NCI-H187 treated with DMSO at 0.1 percent for 48 hours (cell line): ENCODE data around the gene FHIP1B.

Source experiments
- DNase-seq: peaks from one replicate; lab custom pipeline; 2025; lab: John Stamatoyannopoulos, UW

The FHIP1B gene

DNA sequence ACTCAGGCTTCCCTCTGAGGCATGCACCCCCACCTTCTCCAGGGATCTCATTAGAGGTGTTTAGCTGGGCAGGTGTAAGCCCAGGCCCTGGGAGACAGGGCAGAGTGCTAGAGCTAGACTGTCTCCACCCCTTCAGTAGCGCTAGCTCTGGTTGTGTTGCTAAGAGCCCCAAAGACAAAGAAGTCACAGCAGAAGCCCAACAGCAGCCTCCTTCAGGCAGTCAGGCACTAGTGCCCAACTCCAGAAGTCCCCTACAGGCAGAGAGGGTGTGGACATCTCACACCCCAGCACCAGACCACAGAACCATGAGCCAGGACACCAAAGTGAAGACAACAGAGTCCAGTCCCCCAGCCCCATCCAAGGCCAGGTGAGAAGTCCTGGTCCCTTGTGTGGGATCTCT, 4.5 kb upstream of the FHIP1B start, which contains the start of gene CNGA4:
TSS of gene CNGA4 (plus strand) at position 188 of the 400 bp plus-strand sequence. CDS start at position 306, 118 bp downstream.
- DNase-seq, result no peak

DNA sequence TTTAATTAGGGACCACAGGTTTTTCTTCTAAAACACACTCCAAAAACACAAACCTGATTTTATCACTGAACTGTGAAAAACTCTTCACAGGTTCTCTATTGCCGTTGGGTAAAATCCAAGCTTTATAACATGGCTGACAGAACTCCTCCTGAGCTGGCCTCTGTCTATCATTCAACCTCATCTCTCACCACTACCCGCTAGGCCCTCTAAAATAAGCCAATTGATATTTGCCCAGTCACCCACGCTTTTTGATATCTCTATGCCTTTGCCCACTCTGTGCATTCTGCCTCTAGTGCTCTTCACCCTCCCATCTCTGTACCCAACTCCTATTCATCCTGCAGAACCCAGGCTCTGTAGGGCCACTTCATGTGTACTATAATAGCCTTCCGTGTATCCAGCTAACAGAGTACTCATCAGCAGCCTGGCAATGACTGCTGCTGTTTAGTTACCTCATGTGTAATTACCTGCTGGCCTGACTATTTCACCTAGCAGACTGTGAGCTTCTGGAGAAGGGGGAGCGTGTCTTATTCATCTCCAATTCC, 3.4 kb upstream of the FHIP1B start:
- DNase-seq, result no peak

DNA sequence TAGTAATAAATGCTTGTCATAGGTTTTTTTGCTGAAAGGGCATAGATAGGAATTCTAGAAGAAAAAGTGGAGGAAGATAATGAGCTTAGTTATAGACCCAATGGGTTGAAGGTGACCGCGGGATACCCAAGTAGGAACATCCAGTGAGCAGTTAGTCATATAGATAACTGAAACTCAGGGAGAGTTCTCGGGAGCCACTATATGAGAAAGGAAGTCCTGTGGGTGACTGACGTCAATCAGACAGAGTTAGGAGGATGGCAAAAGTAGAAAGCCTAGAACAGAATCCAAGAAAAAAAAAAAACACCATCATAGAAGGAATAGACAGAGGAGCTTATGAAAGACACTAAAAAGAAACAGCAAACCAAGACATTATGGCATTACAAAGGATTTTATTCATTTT, 2.8 kb upstream of the FHIP1B start:
- DNase-seq, result no peak

DNA sequence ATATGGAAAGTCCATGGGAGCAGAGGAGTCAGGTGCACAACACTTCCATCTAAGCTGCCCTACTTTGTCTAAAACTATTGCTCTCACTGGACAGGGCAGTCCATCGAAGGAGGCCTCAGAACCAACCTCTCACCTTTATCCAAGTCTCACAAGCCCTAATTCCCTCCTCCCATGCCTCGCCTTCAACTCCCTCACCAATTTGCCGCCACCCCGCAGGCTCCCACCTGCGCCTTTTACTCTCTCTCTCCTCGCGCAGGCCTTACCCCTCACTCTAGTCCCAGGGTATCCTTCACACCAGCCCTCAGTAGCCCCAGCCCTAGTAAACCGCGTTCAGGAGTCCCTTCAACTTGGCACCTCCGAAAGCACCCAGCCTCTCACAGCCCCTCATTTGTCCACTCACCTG, 451 bp downstream of the FHIP1B start:
- DNase-seq, result no peak

DNA sequence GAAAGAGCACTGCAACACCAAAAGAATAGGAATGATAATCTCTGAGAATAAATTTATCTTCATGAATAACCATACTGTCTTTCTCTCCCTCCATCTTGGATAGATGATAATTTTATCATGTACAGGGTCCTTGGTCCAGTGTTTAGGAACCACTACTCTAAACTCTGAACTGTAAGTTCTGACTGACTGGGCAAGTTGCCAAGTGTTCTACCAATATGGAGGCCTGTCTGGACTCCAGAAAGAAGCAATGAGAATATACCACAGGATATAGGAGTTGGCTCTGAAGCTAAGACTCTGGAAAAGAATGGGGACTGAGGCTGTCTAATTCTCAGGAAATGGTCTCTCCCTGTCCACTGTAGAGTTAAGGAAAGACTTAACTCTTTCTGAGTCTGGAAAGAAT, 1.5 kb downstream of the FHIP1B start:
- DNase-seq, result no peak

DNA sequence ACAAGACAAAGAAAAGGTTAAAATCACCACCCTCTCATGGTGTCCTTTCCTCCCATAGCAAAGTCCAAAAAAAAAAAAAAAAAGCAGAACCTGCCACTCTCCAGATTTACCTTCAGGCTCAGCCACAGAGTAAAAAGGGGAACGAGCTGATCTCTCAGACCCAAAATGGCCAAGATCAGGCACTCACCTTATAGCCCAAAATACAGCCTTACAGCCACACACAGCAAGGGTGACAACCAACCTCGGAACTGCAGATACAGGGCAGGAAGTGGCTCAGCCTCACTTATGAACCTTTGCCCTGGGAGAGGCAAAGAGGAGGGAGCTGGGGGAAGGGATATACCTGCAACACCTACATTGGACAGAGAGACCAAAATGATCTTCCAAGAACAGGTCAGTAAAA, 4.5 kb downstream of the FHIP1B start:
- no peak for DNase-seq

DNA sequence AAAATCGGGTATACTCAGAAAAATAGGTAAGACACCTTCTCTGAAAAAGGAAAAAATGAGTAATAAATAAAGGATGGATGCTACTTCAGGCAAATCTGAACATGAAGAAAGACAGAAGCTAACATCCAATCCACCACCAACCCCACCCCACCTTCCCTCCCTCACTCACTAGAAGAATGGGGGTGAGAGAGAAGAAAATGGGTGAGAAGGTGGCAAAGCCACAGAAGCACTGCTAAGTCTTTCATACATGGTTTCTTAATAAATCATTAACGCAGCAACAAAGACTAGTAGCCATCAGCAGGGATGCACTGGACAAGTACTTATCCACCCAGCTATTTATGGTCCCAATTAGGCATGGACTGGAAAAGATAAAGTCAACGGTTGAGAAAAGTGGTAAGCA, 5.9 kb downstream of the FHIP1B start:
- no peak for DNase-seq

DNA sequence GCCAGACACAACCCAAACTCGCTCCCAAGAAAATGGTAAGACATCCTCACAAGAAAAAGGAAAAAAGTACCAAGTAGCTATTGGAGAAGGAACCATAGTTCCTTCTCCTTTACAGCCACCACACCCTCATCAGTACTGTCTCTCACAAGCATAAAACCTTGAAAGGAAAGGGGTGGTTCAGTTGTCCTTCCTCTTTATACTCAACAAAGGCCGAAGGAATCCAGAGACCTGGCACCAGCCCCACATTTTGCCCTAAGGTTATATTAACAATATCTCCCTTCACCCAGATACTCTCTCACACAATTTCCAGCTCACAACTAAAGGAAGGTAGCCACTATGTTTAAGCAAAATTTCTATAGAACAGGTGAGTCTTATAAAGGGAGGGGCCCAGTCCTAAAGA, 8.5 kb downstream of the FHIP1B start:
- DNase-seq, result no peak

DNA sequence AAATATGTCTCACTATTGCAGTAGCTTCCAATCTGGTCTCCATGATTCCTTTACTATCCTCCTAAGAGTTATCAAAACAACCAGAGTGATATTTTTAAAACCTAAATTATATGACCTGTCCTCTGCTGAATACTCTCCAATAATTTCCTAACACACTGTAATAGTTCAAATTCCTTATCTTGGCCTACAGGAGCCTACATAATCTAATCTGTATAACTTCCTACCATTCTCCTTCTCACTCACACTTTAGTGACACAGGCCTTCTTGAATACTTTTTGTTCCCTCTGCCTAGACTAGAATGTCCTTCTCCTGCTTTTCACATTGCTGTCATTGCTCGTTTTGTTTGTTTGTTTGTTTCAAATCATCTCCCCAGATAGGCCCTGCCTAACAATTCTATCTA, 9.4 kb downstream of the FHIP1B start:
- DNase-seq, result no peak

DNA sequence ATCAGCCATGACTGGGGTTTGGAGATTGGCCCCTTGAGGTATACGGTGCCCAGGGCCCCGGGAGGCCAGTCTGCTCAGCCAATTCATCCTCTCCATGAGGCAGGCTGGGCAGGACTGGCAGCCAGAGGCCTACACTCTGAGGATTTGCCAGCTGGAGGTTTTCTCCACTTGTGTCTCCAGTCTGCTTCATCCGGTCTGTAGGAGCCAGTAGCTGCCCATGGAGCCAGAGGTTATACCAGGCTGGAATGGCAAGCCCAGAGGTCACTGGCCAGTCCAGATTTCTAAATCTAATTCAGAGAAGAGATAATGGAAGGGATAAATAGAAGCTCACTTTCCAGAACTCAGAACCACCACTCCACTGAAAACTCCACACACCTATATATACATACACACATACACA, 10.0 kb downstream of the FHIP1B start:
- DNase-seq, result no peak

DNA sequence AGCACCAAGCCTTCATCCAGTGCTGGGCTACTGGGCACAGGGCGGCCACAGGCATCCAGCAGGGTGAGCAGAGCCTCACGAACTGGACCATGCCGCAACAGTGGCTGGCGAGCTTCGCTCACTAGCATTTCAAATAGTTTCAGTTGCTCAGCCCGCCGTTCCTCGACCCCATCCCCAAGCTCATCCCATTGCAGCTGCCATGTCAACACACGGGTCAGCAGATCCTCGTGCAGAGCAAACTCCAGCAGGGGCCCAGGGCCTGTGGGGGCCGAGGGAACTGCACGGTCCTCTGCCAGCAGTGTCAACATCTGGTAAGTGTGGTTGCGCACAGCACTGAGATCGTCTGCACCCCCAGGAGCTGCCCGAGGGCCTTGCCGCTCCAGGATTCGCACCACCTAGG, 10.6 kb downstream of the FHIP1B start:
- DNase-seq, result no peak

DNA sequence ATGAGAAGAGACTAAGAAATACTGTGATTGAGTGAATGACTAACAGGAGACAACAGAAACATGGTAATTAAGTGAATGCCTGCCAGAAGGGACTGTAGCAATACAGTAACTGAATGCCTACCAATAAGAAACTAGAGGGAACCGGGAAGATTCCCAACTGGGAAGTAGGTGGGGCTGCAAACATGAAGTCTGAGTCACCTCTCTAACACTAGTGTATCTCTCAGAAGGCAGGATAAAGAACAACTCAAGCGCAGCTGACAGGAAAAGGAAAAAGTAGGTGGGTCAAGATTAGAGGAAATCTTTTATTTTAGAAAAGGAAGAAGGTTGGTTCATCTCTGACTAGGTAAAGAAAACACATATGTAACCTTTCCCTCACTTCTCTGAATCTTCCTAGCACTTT, 15.1 kb downstream of the FHIP1B start:
- DNase-seq, result no peak

DNA sequence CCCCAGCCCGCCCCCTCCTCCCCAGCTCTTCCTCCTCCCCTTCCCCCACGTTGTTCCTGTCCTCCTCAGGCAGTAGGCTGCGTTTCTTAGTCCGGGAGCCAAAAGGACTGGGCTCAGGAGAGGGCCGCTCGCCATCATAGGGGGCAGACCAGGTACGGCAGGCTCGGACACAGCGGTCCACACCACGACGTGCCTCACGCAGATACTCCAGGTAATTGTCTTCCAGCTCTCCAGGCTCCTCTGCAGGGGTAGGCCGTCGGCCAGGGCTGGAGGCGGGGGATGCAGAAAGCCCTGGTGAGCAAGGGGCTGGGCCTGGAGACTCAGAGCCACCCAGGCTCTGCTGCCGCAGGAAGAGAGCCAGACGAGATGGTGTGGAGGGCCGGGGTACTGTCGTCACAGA, 16.7 kb downstream of the FHIP1B start:
- no peak for DNase-seq

DNA sequence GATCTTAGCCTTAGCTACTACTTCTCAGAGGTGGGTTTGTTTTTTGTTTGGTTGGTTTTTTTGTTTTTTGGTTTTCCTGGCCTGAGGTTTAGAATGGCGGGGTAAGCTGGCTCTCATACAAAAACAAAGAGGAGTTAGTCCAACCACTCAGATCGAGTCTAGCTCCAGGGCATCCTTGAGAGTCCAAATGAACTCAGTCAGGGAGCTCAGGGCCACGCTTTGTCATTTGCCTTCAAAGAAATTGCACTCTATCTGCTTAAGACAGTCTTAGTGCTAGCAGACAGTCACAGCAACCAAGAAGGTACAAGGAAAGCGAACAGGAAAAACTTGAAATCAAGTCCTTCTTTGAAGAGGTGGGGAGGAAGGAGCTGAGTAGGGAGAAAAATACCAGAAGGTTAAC, 17.9 kb downstream of the FHIP1B start:
- DNase-seq, result no peak

DNA sequence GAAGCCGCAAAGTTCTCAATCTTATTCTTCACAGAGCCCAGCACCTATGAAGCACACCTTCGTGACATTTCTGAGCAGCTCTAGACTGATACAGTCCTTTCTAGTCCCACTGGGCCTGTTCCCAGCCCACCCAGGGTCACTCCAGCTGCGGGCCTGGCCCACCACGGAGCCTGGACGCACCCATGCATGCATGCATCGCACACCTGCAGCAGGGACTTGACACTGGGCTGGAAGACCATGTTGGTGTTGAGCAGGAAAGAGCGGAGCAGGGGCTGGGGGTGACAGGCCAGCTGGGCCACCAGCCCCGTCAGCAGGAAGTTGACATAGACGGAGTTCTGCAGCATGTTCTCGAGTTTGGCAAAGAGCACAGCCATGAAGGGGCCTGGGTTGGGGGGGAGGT, 19.9 kb downstream of the FHIP1B start:
- DNase-seq, result no peak

DNA sequence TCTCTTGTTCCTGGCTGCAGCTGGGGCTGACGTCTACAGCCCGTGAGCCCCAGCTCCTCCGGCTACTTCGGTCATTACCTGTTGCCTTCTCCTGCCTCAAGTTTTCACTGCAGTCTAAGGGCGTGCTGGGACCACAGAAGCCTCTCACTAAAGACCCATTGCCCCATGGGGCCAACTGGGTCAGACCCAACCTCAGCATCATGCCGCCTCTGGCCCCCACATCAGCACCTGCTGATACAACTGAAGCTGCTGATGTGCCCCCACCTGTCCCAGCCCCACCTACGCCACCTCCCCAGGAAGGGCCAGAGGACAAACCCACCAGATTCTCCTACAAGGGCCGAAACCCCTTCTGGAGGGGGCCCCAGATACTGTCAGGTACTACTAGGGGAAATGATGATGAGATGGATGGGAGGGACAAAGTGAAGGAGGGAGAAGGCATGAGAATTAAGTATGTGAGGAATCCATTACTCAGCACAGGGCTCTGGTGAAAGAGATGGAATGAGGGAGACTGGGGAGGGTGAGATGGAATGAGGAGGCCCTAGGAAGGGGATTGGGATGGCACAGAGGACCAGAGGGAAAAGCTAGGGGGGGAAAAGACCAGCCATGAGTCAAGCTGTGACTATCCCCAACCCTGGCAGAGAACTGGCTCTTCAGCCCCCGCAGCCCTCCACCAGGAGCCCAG, 24.0 kb downstream of the FHIP1B start:
- DNase-seq, result no peak

DNA sequence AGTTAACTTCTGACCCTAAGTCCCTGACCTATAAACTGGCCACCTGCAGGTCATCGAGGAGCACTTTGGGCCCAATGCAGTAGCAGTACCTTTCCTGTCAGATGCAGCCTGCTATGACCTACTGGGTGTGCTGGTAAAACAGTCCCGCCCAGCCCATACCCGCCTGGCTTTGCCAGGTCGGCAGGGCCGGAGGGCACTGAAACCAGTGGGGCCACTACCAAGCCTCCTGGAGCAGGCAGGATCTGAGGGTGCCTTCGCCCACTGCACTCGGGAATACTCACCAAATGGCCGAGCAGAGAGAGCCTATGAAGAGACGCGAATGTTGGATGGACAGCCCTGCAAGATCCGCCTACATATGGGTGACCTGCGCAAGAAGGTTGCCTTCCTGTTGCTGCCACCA, 24.6 kb downstream of the FHIP1B start:
- no peak for DNase-seq

DNA sequence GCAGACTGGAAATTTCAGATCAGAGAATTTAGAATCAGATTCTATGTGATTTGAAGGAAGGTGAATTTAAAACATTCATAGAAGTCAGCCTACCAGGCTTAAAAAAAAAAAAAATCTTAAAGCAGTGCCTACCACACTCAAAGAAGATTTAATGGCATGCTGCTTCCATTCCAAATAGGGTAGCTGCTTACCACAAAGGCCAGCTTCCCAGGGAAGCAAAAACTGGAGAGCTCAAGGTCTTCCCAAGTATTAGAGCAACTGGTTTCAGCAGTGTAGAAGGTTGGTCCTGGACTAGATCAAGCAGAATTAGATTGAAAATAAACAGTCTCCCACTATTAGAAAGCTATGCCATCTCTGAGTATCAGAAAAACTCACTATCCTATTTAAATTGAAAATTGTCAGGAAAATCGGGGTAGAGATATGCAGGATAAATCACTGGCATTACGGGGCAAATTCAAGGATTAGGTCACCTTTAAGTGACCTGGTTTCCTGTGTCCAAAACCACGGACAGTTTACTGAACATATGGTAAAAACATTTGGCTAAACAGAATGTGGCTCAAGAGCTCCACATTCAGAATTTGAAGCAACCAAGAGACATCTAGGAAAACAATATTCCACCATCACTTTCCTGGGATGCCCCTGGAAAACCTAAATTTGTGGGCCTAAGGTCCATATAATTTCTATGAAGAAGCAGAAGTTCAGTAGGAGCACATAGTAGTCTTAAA, 27.8 kb downstream of the FHIP1B start:
- DNase-seq, result no peak

DNA sequence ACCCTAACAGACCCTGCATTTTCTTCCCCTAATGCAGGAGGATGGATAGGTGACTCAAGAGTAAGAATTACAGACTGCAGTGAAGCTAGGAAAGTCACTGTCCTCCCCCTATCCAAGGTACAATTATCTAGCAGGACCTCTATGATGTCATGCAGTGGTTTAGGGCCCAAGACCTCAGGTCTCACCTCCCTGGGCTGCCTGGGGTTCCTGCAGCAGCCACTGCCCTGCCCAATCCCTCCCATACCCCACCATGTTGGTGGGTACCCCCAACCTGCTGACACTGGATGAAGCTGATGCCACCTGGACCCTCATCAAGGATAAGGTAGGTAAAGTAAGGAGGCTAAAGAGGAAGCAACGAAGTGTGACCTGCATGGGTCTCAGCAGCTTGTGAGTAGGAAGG, 29.1 kb downstream of the FHIP1B start, which contains the start of gene C11orf42:
TSS of gene C11orf42 (plus strand) at position 192 of the 400 bp plus-strand sequence. CDS start at position 251, 59 bp downstream.
- DNase-seq, result no peak

DNA sequence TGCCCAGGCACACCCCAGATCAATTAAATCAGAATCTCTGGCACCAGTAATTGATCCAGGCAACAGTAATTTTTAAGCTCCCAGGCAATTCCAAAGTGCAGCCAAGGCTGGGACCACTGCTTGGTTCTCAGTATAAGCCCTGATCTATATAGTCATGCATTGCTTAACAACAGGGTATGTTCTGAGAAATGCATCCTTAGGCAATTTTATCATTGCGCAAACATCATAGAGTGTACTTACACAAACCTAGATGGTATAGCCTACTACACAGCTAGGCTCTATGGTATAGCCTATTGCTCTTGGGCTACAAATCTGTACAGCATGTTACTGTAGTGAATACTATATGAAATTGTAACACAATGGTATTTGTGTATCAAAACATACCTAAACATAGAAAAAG, 29.7 kb downstream of the FHIP1B start:
- DNase-seq, result no peak

DNA sequence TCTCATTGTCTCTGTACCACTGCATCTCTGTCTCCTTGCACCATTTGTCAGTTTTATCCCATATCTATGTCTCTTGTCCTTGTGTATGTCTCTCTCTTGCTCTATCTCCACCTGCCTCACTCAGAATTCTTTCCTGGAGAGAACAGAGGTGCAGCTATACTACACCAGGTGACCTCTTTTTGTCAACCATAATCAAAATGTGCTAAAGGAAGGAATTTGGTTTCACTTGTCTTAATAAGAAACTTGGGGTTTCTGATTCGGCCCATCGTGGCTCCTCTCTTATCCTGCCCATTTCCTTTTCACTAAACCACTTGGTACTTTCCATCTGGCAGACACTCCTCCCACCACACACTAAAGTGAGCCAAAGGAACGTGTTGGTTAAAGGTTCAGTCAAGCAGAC, 31.1 kb downstream of the FHIP1B start:
- no peak for DNase-seq

DNA sequence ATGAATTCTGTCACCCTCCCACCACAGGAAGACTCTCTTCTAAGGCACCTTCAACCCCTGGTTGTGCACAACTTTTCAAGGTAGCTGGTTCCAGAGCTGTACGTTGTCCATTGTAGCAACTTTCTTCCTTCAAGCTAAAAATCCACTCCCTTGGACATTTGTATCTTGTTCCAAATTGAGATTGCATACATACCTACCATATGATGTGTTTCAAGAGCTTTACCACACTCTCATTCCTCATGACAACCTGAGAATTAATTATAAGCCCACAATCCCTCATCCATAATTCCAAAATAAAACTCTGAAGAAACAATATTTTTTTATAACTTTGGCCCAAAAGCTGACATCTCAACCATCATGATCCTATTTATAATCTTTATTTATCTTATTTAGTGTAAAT, 32.4 kb downstream of the FHIP1B start:
- DNase-seq, result no peak

DNA sequence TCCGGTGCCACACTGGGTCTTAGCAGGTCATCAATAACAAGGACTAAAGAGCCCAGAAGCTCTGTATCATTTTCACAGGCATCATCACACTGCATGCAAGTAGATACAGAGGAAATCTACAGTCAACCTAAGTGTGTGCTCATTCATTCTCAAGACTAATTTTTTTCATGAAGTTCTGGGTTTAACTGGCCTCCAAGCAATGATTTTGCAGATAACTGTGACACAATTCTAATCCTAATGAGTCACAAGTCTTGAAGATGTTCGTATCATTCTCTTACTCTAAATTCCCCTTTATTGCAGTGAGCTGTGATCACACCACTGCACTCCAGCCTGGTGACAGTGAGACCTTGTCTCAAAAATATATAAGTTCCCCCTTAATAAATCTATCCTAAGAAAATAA, 33.0 kb downstream of the FHIP1B start:
- DNase-seq, result no peak

DNA sequence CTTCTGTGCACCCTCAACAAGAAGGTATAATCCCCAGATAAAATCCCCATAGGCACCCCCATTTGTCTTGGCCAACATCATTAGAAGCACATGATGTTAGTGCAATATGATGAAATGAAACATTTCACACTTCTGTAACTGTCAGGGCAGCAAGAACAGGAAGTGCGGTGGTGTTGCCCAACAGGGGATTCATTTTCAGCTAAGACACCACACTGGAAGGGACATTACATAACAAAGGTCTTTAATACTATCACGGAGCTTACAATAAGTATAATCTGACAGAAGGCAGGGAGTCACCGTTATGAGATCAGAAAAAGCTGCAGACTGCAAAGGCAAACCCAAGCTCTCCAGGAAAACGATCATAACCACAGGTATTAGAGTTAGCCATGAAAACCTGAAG, 33.5 kb downstream of the FHIP1B start:
- DNase-seq, result no peak
